GM21360 (cell line): ENCODE measurements around the gene ABCC1.
A peak's percentile ranks its signal among the peaks of the same experiment; 100 is the strongest.
"Not testable (repeated sequence)": the region's sequence is repeated elsewhere in the genome, so short reads cannot be mapped to it uniquely, and the experiment has no call there.

Experiments
- ATAC-seq: cut with Tn5 transposase; IDR thresholded peaks from one replicate; pipeline ENCODE4 v1.9.1; 2021; ENCODE audit warnings: mild to moderate bottlenecking, moderate library complexity; ENCODE audit not compliant: unreplicated experiment

The ABCC1 gene

GRCh38 chr16:15942931-15943690 is 6.3 kb upstream of the ABCC1 start:
- ATAC-seq = no peak

GRCh38 chr16:15946257-15947044 is 3.0 kb upstream of the ABCC1 start:
- no peak for ATAC-seq

- ATAC-seq = no peak
Measured at GRCh38 chr16:15947983-15948509, 1.4 kb upstream of the ABCC1 start.

- no peak for ATAC-seq
Measured at GRCh38 chr16:15948532-15949209, 745 bp upstream of the ABCC1 start.

- ATAC-seq = no peak
Measured at GRCh38 chr16:15950161-15950854, 892 bp downstream of the ABCC1 start.

- no peak for ATAC-seq
Measured at GRCh38 chr16:15950869-15951268, 1.5 kb downstream of the ABCC1 start.

- ATAC-seq = no peak
Measured at GRCh38 chr16:15951852-15952251, 2.4 kb downstream of the ABCC1 start.

GRCh38 chr16:15952265-15952711 is 2.9 kb downstream of the ABCC1 start:
- ATAC-seq = no peak

GRCh38 chr16:15953477-15953876 is 4.1 kb downstream of the ABCC1 start:
- ATAC-seq = no peak

GRCh38 chr16:15953929-15954813 is 4.8 kb downstream of the ABCC1 start:
- ATAC-seq = no peak

- ATAC-seq = no peak
Measured at GRCh38 chr16:15954814-15955151, 5.4 kb downstream of the ABCC1 start.

- no peak for ATAC-seq
Measured at GRCh38 chr16:15955425-15955824, 6.0 kb downstream of the ABCC1 start.

- ATAC-seq = not testable (repeated sequence)
Measured at GRCh38 chr16:15956106-15956505, 6.7 kb downstream of the ABCC1 start.

GRCh38 chr16:15958703-15959348 is 9.4 kb downstream of the ABCC1 start:
- ATAC-seq = no peak

GRCh38 chr16:15960124-15960971 is 10.9 kb downstream of the ABCC1 start:
- ATAC-seq = no peak

GRCh38 chr16:15961060-15961511 is 11.7 kb downstream of the ABCC1 start:
- ATAC-seq = peak; percentile 56

GRCh38 chr16:15961571-15962090 is 12.2 kb downstream of the ABCC1 start:
- ATAC-seq = peak; percentile 24

GRCh38 chr16:15963307-15963910 is 14.0 kb downstream of the ABCC1 start:
- ATAC-seq = no peak
